Neuronal stem cell (in vitro differentiated cells): ENCODE data around the gene LZTS2.

Experiments used
- DNase-seq: peaks from one replicate; pipeline ENCODE4 v3.0.0-alpha.2; 2013; ENCODE audit warnings: low spot score
- H2AFZ ChIP-seq: one replicate; pipeline ENCODE4 v1.6.1; 2013; ENCODE audit warnings: mild to moderate bottlenecking, low read length, inconsistent platforms
- H2AK5ac ChIP-seq: 2 replicates; pipeline ENCODE4 v1.6.1; 2013; ENCODE audit warnings: low read depth, mild to moderate bottlenecking, inconsistent platforms, low read length, moderate library complexity, mixed read lengths
- H2BK120ac ChIP-seq: 2 replicates; pipeline ENCODE4 v1.6.1; 2013; ENCODE audit warnings: low read depth, mild to moderate bottlenecking, inconsistent platforms, low read length, moderate library complexity, mixed read lengths
- H2BK12ac ChIP-seq: one replicate; pipeline ENCODE4 v1.6.1; 2013; ENCODE audit warnings: low read length, inconsistent platforms
- H2BK15ac ChIP-seq: 2 replicates; pipeline ENCODE4 v1.6.1; 2013; ENCODE audit warnings: mild to moderate bottlenecking, low read length, inconsistent platforms, mixed read lengths
- H2BK5ac ChIP-seq: one replicate; pipeline ENCODE4 v1.6.1; 2013; ENCODE audit warnings: inconsistent platforms, mild to moderate bottlenecking, low read length, moderate library complexity
- H3K14ac ChIP-seq: one replicate; pipeline ENCODE4 v1.6.1; 2013; ENCODE audit warnings: low read length, inconsistent platforms
- H3K18ac ChIP-seq: 2 replicates; pipeline ENCODE4 v1.6.1; 2013; ENCODE audit warnings: low read length, inconsistent platforms
- H3K23ac ChIP-seq: 2 replicates; pipeline ENCODE4 v1.6.1; 2013; ENCODE audit warnings: low read depth, mild to moderate bottlenecking, mixed read lengths, low read length, inconsistent platforms; ENCODE audit not compliant: poor library complexity
- H3K27ac ChIP-seq: replicated peaks from 3 replicates; pipeline ENCODE4 v1.5.1; 2013; ENCODE audit warnings: low read length, inconsistent platforms
- H3K27me3 ChIP-seq, 3 experiments: 2 replicates each; pipeline ENCODE4 v1.6.1; 2013; ENCODE audit warnings: low read length in 3 of 3, mild to moderate bottlenecking in 2 of 3, inconsistent platforms in 1 of 3, low read depth in 1 of 3, mixed read lengths in 1 of 3, moderate library complexity in 1 of 3; ENCODE audit not compliant: control insufficient read depth in 3 of 3, insufficient read depth in 3 of 3
- H3K36me3 ChIP-seq, 2 donors: replicated peaks in 1 of 2; 2 replicates each; pipeline ENCODE4 v1.6.1; 2013; ENCODE audit warnings: low read length in 2 of 2; ENCODE audit not compliant: control insufficient read depth in 2 of 2, insufficient read depth in 2 of 2
- H3K4ac ChIP-seq: 2 replicates; pipeline ENCODE4 v1.6.1; 2013; ENCODE audit warnings: inconsistent platforms, mild to moderate bottlenecking, low read length, moderate library complexity
- H3K4me1 ChIP-seq, 2 donors: 1 replicate in 1 of 2; 2 replicates in 1 of 2; pipeline ENCODE4 v1.6.1; 2013; ENCODE audit warnings: low read length in 2 of 2, low read depth in 1 of 2; ENCODE audit not compliant: control insufficient read depth in 2 of 2, insufficient read depth in 1 of 2
- H3K4me2 ChIP-seq: one replicate; pipeline ENCODE4 v1.6.1; 2013; ENCODE audit warnings: mild to moderate bottlenecking, low read length, inconsistent platforms; ENCODE audit not compliant: insufficient read depth, poor library complexity, severe bottlenecking
- H3K4me3 ChIP-seq, 2 donors: 2 replicates each; pipeline ENCODE4 v1.5.1; 2013; ENCODE audit warnings: low read length in 2 of 2, mild to moderate bottlenecking in 2 of 2, inconsistent platforms in 1 of 2, moderate library complexity in 1 of 2
- H3K79me1 ChIP-seq: one replicate; pipeline ENCODE4 v1.6.1; 2013; ENCODE audit warnings: low read depth, mild to moderate bottlenecking, inconsistent platforms, low read length, moderate library complexity
- H3K9ac ChIP-seq: one replicate; pipeline ENCODE4 v1.6.1; 2013; ENCODE audit warnings: mild to moderate bottlenecking, low read depth, low read length, inconsistent platforms; ENCODE audit not compliant: poor library complexity
- H3K9me3 ChIP-seq, 2 donors: replicated peaks in 1 of 2; 2 replicates each; pipeline versions ENCODE3 to v1.6.1; 2013; ENCODE audit warnings: low read length in 2 of 2, mild to moderate bottlenecking in 2 of 2, inconsistent platforms in 1 of 2, low read depth in 1 of 2, mixed read lengths in 1 of 2, moderate library complexity in 1 of 2; ENCODE audit not compliant: control insufficient read depth in 2 of 2, insufficient read depth in 1 of 2
- H4K8ac ChIP-seq: one replicate; pipeline ENCODE4 v1.6.1; 2013; ENCODE audit warnings: low read depth, mild to moderate bottlenecking, inconsistent platforms, low read length, moderate library complexity
- H4K91ac ChIP-seq: one replicate; pipeline ENCODE4 v1.6.1; 2013; ENCODE audit warnings: low read length, low read depth, mild to moderate bottlenecking, inconsistent platforms; ENCODE audit not compliant: poor library complexity
- WGBS, 2 donors: extraction: QIAGEN DNeasy Blood & Tissue Kit; methylation state at CpG; one replicate each; pipeline ENCODE4 v1.1.7; 2013; ENCODE audit warnings: missing lambda C conversion rate in 2 of 2, mixed read lengths in 1 of 2; ENCODE audit not compliant: insufficient read length in 2 of 2, insufficient replicate concordance in 1 of 2; ENCODE audit errors: extremely low coverage in 2 of 2; 5-methylcytosine and 5-hydroxymethylcytosine counted together

Gene LZTS2

DNA sequence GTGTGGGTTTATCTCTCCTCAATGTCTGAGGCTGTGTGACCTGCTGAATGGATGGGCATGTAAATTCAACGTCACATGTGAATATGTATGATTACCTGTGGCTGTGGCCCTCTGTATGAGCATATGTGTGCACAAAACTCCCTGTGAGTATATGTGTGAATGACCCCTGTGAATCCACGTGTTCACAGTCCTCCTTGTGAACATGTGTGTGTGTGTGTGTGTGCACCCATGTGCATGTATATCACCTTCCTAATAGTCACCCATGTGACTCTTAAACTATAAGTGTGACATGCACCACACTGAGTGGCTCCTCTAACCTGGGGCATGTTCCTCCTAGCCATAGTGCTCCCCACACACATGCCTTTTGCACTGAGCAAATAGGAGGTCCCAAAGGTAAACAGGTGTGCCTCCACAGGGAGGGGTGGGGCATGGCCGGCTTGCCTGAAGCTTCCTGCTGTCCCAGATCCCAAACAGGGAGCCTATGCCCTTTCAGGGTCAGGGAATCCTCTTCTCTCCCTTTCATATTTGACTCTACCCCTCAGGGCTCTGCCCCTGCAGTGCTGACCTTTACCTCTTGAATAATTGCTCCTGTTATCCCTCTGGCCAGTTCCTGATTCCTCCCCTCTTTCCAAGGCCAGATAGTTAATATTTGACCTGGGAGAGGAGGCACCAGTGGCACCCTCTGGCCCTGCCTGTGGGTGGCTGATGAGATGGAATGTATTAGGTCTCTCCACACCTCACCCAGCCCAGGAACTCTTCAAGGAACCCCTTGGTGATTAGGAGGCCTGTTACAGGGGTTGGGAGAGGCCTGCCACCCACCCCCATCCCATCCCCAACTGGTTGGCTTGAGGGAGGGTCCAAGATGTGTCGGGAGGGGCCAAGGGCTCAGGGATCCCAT, 28.4 kb upstream of the LZTS2 start:
- H4K91ac ChIP-seq, result no peak overlapping the region
- DNase-seq, result no peak
- no peak overlapping the region for H3K27ac ChIP-seq
- H2BK15ac ChIP-seq, result no peak overlapping the region
- H4K8ac ChIP-seq, result no peak overlapping the region
- H3K27me3 ChIP-seq, result peaks cover 0 to 5% (median 0%) of the 10 kb centered on the region in 3 experiments
- H2AFZ ChIP-seq, result no peak overlapping the region
- no peak overlapping the region for H3K18ac ChIP-seq
- H3K9ac ChIP-seq, result no peak overlapping the region
- H3K36me3 ChIP-seq, result peaks cover 0 to 11% of the 10 kb centered on the region in 2 donors
- H3K4me1 ChIP-seq, result peaks cover 2 to 18% of the 10 kb centered on the region in 2 donors
- H3K4ac ChIP-seq, result no peak overlapping the region
- no peak overlapping the region for H2BK120ac ChIP-seq
- no peak overlapping the region for H2BK12ac ChIP-seq
- no peak overlapping the region for H2AK5ac ChIP-seq
- H3K4me2 ChIP-seq, result no peak overlapping the region
- H3K9me3 ChIP-seq, result no peaks in the 10 kb centered on the region
- peaks cover 3% of the 10 kb centered on the region for H3K79me1 ChIP-seq
- H3K14ac ChIP-seq, result no peak overlapping the region
- no CpG with 5 or more reads among the region's 4 CpGs for WGBS, 2 donors
- H3K4me3 ChIP-seq, result no peak overlapping the region
- no peak overlapping the region for H3K23ac ChIP-seq
- H2BK5ac ChIP-seq, result no peak overlapping the region

GRCh38 chr10:100972115-100972903, 27.3 kb upstream of the LZTS2 start:
- no peak overlapping the region for H3K18ac ChIP-seq
- DNase-seq, result no peak
- H3K4ac ChIP-seq, result no peak overlapping the region
- no peak overlapping the region for H4K91ac ChIP-seq
- no peak overlapping the region for H3K4me3 ChIP-seq
- no peak overlapping the region for H2BK5ac ChIP-seq
- H3K4me1 ChIP-seq, result peaks cover 2 to 18% of the 10 kb centered on the region in 2 donors
- H3K4me2 ChIP-seq, result no peak overlapping the region
- H2BK15ac ChIP-seq, result no peak overlapping the region
- H3K27me3 ChIP-seq, result peaks cover 0 to 5% (median 0%) of the 10 kb centered on the region in 3 experiments
- no peak overlapping the region for H3K27ac ChIP-seq
- no peak overlapping the region for H2BK12ac ChIP-seq
- WGBS, 2 donors, result no CpG with 5 or more reads among the region's 13 CpGs
- no peaks in the 10 kb centered on the region for H3K9me3 ChIP-seq
- no peak overlapping the region for H4K8ac ChIP-seq
- no peak overlapping the region for H3K14ac ChIP-seq
- H2AFZ ChIP-seq, result no peak overlapping the region
- H3K23ac ChIP-seq, result no peak overlapping the region
- peaks cover 3% of the 10 kb centered on the region for H3K79me1 ChIP-seq
- peak overlapping the region; percentile 26 for H2AK5ac ChIP-seq
- H2BK120ac ChIP-seq, result no peak overlapping the region
- peaks cover under 1 to 1% of the 10 kb centered on the region in 2 donors for H3K36me3 ChIP-seq
- no peak overlapping the region for H3K9ac ChIP-seq

DNA sequence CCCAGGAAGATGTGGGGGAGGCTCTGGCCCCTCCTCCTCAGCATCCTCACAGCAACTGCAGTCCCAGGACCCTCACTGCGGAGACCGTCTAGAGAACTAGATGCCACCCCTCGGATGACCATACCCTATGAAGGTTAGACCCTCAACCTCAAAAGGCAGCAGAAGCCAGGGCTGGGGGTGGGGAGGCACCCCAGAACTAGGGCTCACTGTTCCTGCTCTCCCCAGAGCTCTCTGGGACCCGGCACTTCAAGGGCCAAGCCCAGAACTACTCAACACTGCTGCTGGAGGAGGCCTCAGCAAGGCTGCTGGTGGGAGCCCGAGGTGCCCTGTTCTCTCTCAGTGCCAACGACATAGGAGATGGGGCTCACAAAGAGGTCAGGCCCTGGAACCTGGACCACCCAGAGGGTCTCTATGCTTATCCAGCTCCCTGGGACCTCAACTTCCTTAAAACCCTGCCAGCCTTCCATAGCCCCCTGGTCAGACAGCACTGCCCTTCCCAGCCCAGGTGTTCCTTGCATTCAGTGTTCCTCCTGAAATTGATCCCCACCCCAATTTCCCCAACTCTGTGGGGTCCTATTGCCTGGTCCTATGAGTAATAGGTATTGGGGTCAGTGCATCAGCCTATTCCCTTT, 26.6 kb upstream of the LZTS2 start:
- H3K4me2 ChIP-seq, result no peak overlapping the region
- peak overlapping the region; percentile 26 for H2AK5ac ChIP-seq
- peaks cover 0 to 5% (median 0%) of the 10 kb centered on the region in 3 experiments for H3K27me3 ChIP-seq
- H3K4me3 ChIP-seq, result no peak overlapping the region
- no peak overlapping the region for H2BK5ac ChIP-seq
- no peak overlapping the region for H2BK12ac ChIP-seq
- no peak overlapping the region for H3K9ac ChIP-seq
- peaks cover 2% of the 10 kb centered on the region in 2 donors for H3K36me3 ChIP-seq
- H4K91ac ChIP-seq, result no peak overlapping the region
- H3K14ac ChIP-seq, result no peak overlapping the region
- no peak overlapping the region for H3K4ac ChIP-seq
- H3K79me1 ChIP-seq, result peaks cover 3% of the 10 kb centered on the region
- DNase-seq, result no peak
- H4K8ac ChIP-seq, result no peak overlapping the region
- no peak overlapping the region for H3K18ac ChIP-seq
- H2BK120ac ChIP-seq, result no peak overlapping the region
- no peak overlapping the region for H3K23ac ChIP-seq
- H2BK15ac ChIP-seq, result no peak overlapping the region
- no peak overlapping the region for H3K27ac ChIP-seq
- H2AFZ ChIP-seq, result no peak overlapping the region
- WGBS, 2 donors, result no CpG with 5 or more reads among the region's 6 CpGs
- H3K9me3 ChIP-seq, result no peaks in the 10 kb centered on the region
- peaks cover 2 to 18% of the 10 kb centered on the region in 2 donors for H3K4me1 ChIP-seq
